ENCODE data around the gene DCXR.

DCXR gene

GRCh38 chr17:82018152-82018988, 19.1 kb downstream of the DCXR start:
- H3K36me3 ChIP-seq, result peaks cover 10 to 29% (median 17%) of the 10 kb centered on the region in 11 experiments; a peak in 20 of 22 replicates
- H3K9me3 ChIP-seq (replicated peaks in 1 of 11), result no peaks in the 10 kb centered on the region
- no peak overlapping the region for H3K9ac ChIP-seq
- no peak overlapping the region for H3K27ac ChIP-seq
- peaks cover 10 to 48% (median 39%) of the 10 kb centered on the region in 10 experiments for H3K4me1 ChIP-seq
- H4K20me1 ChIP-seq, result peaks cover 20 to 88% (median 68%) of the 10 kb centered on the region in 11 experiments; a peak in 21 of 22 replicates
- TF ChIP-seq Cebpa-rat (IDR thresholded peaks at IDR 0.05), result no peak
- H3K4me3 ChIP-seq, result no peak overlapping the region
- H3K4me2 ChIP-seq, result no peak overlapping the region
- peaks cover 0 to 22% (median 9%) of the 10 kb centered on the region in 11 experiments; a peak in 17 of 22 replicates for H3K27me3 ChIP-seq

GRCh38 chr17:82017612-82018151, 19.8 kb downstream of the DCXR start:
- H3K4me3 ChIP-seq, result no peak overlapping the region
- H3K9me3 ChIP-seq (replicated peaks in 1 of 11), result no peaks in the 10 kb centered on the region
- peaks cover 10 to 29% (median 17%) of the 10 kb centered on the region in 11 experiments; a peak in 20 of 22 replicates for H3K36me3 ChIP-seq
- no peak overlapping the region for H3K4me2 ChIP-seq
- H3K4me1 ChIP-seq, result peaks cover 10 to 54% (median 46%) of the 10 kb centered on the region in 10 experiments
- peaks cover 2 to 29% (median 16%) of the 10 kb centered on the region in 11 experiments; a peak in 21 of 22 replicates for H3K27me3 ChIP-seq
- no peak overlapping the region for H3K9ac ChIP-seq
- H4K20me1 ChIP-seq, result peaks cover 20 to 95% (median 75%) of the 10 kb centered on the region in 11 experiments; a peak in 21 of 22 replicates
- no peak overlapping the region for H3K27ac ChIP-seq
- TF ChIP-seq Cebpa-rat (IDR thresholded peaks at IDR 0.05), result no peak

- H3K4me2 ChIP-seq, result no peak overlapping the region
- H3K36me3 ChIP-seq, result peaks cover 10 to 29% (median 17%) of the 10 kb centered on the region in 11 experiments; a peak in 20 of 22 replicates
- H3K9ac ChIP-seq, result no peak overlapping the region
- peaks cover 6 to 36% (median 23%) of the 10 kb centered on the region in 11 experiments; a peak in 21 of 22 replicates for H3K27me3 ChIP-seq
- no peak overlapping the region for H3K4me3 ChIP-seq
- peaks cover 20 to 99% (median 77%) of the 10 kb centered on the region in 11 experiments; a peak in 21 of 22 replicates for H4K20me1 ChIP-seq
- H3K27ac ChIP-seq, result no peak overlapping the region
- no peaks in the 10 kb centered on the region for H3K9me3 ChIP-seq (replicated peaks in 1 of 11)
- H3K4me1 ChIP-seq, result peaks cover 8 to 57% (median 50%) of the 10 kb centered on the region in 10 experiments
- no peak for TF ChIP-seq Cebpa-rat (IDR thresholded peaks at IDR 0.05)
Measured at GRCh38 chr17:82016875-82017459, 20.5 kb downstream of the DCXR start.

GRCh38 chr17:82016061-82016874, 21.2 kb downstream of the DCXR start:
- peaks cover 10 to 29% (median 17%) of the 10 kb centered on the region in 11 experiments; a peak in 20 of 22 replicates for H3K36me3 ChIP-seq
- H3K4me3 ChIP-seq, result no peak overlapping the region
- H3K4me2 ChIP-seq, result no peak overlapping the region
- H3K9ac ChIP-seq, result no peak overlapping the region
- H3K9me3 ChIP-seq (replicated peaks in 1 of 11), result no peaks in the 10 kb centered on the region
- H3K27me3 ChIP-seq, result peaks cover 6 to 43% (median 29%) of the 10 kb centered on the region in 11 experiments; a peak in 21 of 22 replicates
- no peak for TF ChIP-seq Cebpa-rat (IDR thresholded peaks at IDR 0.05)
- peaks cover under 1 to 57% (median 50%) of the 10 kb centered on the region in 10 experiments for H3K4me1 ChIP-seq
- peaks cover 14 to 99% (median 77%) of the 10 kb centered on the region in 11 experiments; a peak in 21 of 22 replicates for H4K20me1 ChIP-seq
- H3K27ac ChIP-seq, result no peak overlapping the region

GRCh38 chr17:82015311-82015971, 22.1 kb downstream of the DCXR start:
- Histone ChIP-seq H3K4me2 (peak overlapping the region in 8 of 11 experiments; percentile 64 to 86 (median 76); a peak in 16 of 22 replicates), H3K9ac (peak overlapping the region in 4 of 11 experiments; percentile 33 to 61 (median 52); a peak in 6 of 22 replicates), H3K36me3 (peaks cover 10 to 29% (median 17%) of the 10 kb centered on the region in 11 experiments; a peak in 20 of 22 replicates), H3K4me3 (no peak overlapping the region), H3K9me3 (replicated peaks in 1 of 11) (no peaks in the 10 kb centered on the region), H3K27me3 (peaks cover 6 to 44% (median 30%) of the 10 kb centered on the region in 11 experiments; a peak in 21 of 22 replicates), H3K27ac (peak overlapping the region in 1 of 11 experiments; percentile 14; a peak in 1 of 22 replicates), H3K4me1 (peaks cover 0 to 55% (median 43%) of the 10 kb centered on the region in 10 experiments; a peak in 18 of 20 replicates), H4K20me1 (peaks cover 6 to 96% (median 71%) of the 10 kb centered on the region in 11 experiments; a peak in 21 of 22 replicates)
- no peak for TF ChIP-seq Cebpa-rat (IDR thresholded peaks at IDR 0.05)

GRCh38 chr17:82014971-82015310, 22.6 kb downstream of the DCXR start:
- H3K9ac ChIP-seq, result peak overlapping the region in 6 of 11 experiments; percentile 11 to 61 (median 50); a peak in 10 of 22 replicates
- H3K27me3 ChIP-seq, result peaks cover 6 to 44% (median 30%) of the 10 kb centered on the region in 11 experiments; a peak in 21 of 22 replicates
- H3K4me1 ChIP-seq, result peaks cover 0 to 53% (median 43%) of the 10 kb centered on the region in 10 experiments; a peak in 18 of 20 replicates
- no peak for TF ChIP-seq Cebpa-rat (IDR thresholded peaks at IDR 0.05)
- peak overlapping the region in 2 of 11 experiments; percentile 9 to 14; a peak in 1 of 22 replicates for H3K27ac ChIP-seq
- no peak overlapping the region for H3K4me3 ChIP-seq
- peaks cover 10 to 25% (median 17%) of the 10 kb centered on the region in 11 experiments; a peak in 20 of 22 replicates for H3K36me3 ChIP-seq
- no peaks in the 10 kb centered on the region for H3K9me3 ChIP-seq (replicated peaks in 1 of 11)
- peaks cover under 1 to 92% (median 66%) of the 10 kb centered on the region in 11 experiments; a peak in 21 of 22 replicates for H4K20me1 ChIP-seq
- H3K4me2 ChIP-seq, result peak overlapping the region in 9 of 11 experiments; percentile 44 to 86 (median 75); a peak in 18 of 22 replicates

- H3K27ac ChIP-seq, result peak overlapping the region in 1 of 11 experiments; percentile 9; a peak in 1 of 22 replicates
- peaks cover 0 to 55% (median 43%) of the 10 kb centered on the region in 10 experiments; a peak in 18 of 20 replicates for H3K4me1 ChIP-seq
Measured at GRCh38 chr17:82014432-82014831, 23.1 kb downstream of the DCXR start.

More at GRCh38 chr17:82014432-82014831, 23.1 kb downstream of the DCXR start:
- peaks cover 10 to 25% (median 16%) of the 10 kb centered on the region in 11 experiments; a peak in 20 of 22 replicates for H3K36me3 ChIP-seq
- no peaks in the 10 kb centered on the region for H3K9me3 ChIP-seq (replicated peaks in 1 of 11)
- H4K20me1 ChIP-seq, result peaks cover 0 to 88% (median 61%) of the 10 kb centered on the region in 11 experiments; a peak in 19 of 22 replicates
- H3K4me3 ChIP-seq, result no peak overlapping the region; a peak in 1 of 20 replicates
- no peak for TF ChIP-seq Cebpa-rat (IDR thresholded peaks at IDR 0.05)
- H3K27me3 ChIP-seq, result peaks cover 6 to 44% (median 30%) of the 10 kb centered on the region in 11 experiments; a peak in 21 of 22 replicates
- peak overlapping the region; percentile 19 to 86 (median 73); a peak in 20 of 22 replicates for H3K4me2 ChIP-seq
- peak overlapping the region in 8 of 11 experiments; percentile 11 to 61 (median 41); a peak in 12 of 22 replicates for H3K9ac ChIP-seq
